Activated naive CD4-positive, alpha-beta T cell treated with anti-CD3 and anti-CD28 coated beads, Interleukin-2, amount 10 ng/mL, durations not matched to agents 7 days and 5 days (primary cell): Measurements from ENCODE around the gene TAB2.

Experiments used
- CTCF ChIA-PET: fragments of 350-600 bp; sonication (Branson Sonifier 250); formaldehyde crosslinking; loops from one replicate; lab custom pipeline; 2021; ENCODE audit warnings: antibody characterized with exemption; lab: Charles Lee
- DNase-seq: peaks from one replicate; pipeline ENCODE4 v3.0.0-alpha.2; 2020
- H3K27ac Mint-ChIP-seq: one replicate; pipeline ENCODE4 v1.8.0; 2021; ENCODE audit warnings: mild to moderate bottlenecking, moderate library complexity, mixed read lengths
- H3K27me3 Mint-ChIP-seq: one replicate; pipeline ENCODE4 v1.8.0; 2021; ENCODE audit warnings: mild to moderate bottlenecking, mixed read lengths
- H3K36me3 Mint-ChIP-seq: one replicate; pipeline ENCODE4 v1.8.0; 2021; ENCODE audit warnings: mixed read lengths
- H3K4me1 Mint-ChIP-seq: one replicate; pipeline ENCODE4 v1.8.0; 2021; ENCODE audit warnings: mixed read lengths
- H3K4me3 Mint-ChIP-seq: one replicate; pipeline ENCODE4 v1.8.0; 2021; ENCODE audit warnings: mild to moderate bottlenecking, moderate library complexity, mixed read lengths
- H3K9me3 Mint-ChIP-seq: one replicate; pipeline ENCODE4 v1.8.0; 2021; ENCODE audit warnings: mixed read lengths

Gene TAB2

GRCh38 chr6:149331043-149331807 is 13.7 kb downstream of the TAB2 start:
- Mint-ChIP-seq H3K27me3 (no peaks in the 10 kb centered on the region), H3K4me3 (no peak overlapping the region), H3K4me1 (peaks cover 95% of the 10 kb centered on the region), H3K9me3 (no peaks in the 10 kb centered on the region), H3K27ac (peak overlapping the region; percentile 20), H3K36me3 (peaks cover 47% of the 10 kb centered on the region)
- no peak for DNase-seq
- CTCF ChIA-PET: interaction anchor here (0.7 to 1.6 kb wide), 3 partner anchors 10 to 249 kb away, joined by 3 to 6 read pairs (median 3); no protein-coding TSS in a partner anchor

GRCh38 chr6:149331871-149332270 is 14.4 kb downstream of the TAB2 start:
- no peaks in the 10 kb centered on the region for H3K9me3 Mint-ChIP-seq
- CTCF ChIA-PET: interaction anchor here (1.0 to 1.6 kb wide), 2 partner anchors 192 to 250 kb away, joined by 3 to 6 read pairs; no protein-coding TSS in a partner anchor
- H3K36me3 Mint-ChIP-seq: peaks cover 42% of the 10 kb centered on the region
- peaks cover 94% of the 10 kb centered on the region for H3K4me1 Mint-ChIP-seq
- no peak for DNase-seq
- peak overlapping the region; percentile 56 for H3K27ac Mint-ChIP-seq
- H3K4me3 Mint-ChIP-seq: no peak overlapping the region
- no peaks in the 10 kb centered on the region for H3K27me3 Mint-ChIP-seq

DNA sequence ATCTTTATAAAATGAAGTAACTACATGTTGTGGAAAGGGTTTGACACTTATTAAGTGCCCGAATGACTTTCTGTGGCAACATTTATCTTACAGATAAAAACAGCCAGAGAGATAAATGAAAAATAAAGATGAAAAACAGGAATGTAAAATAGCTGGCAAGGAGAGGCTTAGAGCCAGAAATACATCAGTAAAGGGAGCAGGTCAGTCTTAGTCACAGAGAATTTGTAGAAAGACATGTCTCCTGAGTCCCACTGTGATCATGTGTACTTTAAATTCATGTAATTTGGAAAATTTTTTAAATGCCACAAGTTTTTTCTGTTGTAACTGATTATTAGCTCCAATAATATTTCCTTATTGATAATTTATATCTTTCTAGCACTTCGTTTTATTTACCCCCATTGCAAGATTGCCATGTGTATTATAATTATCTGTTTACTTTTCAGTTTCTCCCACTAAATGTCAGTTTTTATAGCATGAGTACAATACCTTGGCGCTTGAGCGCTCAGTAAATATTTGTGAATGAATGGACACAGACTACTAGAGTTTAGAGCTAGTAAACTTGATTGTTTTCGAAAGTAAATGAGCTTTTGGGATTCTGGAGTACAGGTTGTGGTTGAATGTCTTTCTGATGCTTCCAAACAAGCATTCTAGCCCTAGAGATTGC is 15.2 kb downstream of the TAB2 start:
- no peaks in the 10 kb centered on the region for H3K27me3 Mint-ChIP-seq
- peaks cover 42% of the 10 kb centered on the region for H3K36me3 Mint-ChIP-seq
- H3K9me3 Mint-ChIP-seq: no peaks in the 10 kb centered on the region
- H3K27ac Mint-ChIP-seq: peak overlapping the region; percentile 42
- CTCF ChIA-PET: interaction anchor here (0.9 to 1.6 kb wide), 3 partner anchors 10 to 251 kb away, joined by 3 to 6 read pairs (median 4); no protein-coding TSS in a partner anchor
- H3K4me1 Mint-ChIP-seq: peaks cover 92% of the 10 kb centered on the region
- H3K4me3 Mint-ChIP-seq: no peak overlapping the region
- no peak for DNase-seq

DNA sequence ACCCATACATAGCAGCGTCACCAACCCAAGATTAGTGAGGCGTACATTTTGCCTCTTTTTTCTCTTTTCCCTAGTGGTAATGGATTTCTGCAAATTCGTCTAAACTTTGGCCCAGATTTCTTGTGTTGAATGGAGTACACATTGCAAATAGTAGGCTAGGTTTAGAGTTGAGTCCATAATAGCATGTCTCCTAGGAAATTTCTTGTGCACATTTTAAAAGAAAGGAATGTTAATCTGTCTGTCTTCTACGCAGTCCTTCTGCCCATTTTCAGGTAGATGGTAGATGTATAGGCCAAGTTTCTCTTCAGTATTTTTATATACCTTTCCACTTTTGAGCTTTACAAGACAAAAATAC is 15.7 kb downstream of the TAB2 start:
- no peak for DNase-seq
- no peaks in the 10 kb centered on the region for H3K27me3 Mint-ChIP-seq
- peaks cover 41% of the 10 kb centered on the region for H3K36me3 Mint-ChIP-seq
- CTCF ChIA-PET: interaction anchor here (0.9 to 1.0 kb wide), 2 partner anchors 11 to 251 kb away, joined by 3 to 4 read pairs; no protein-coding TSS in a partner anchor
- H3K27ac Mint-ChIP-seq: no peak overlapping the region
- H3K4me3 Mint-ChIP-seq: no peak overlapping the region
- peaks cover 92% of the 10 kb centered on the region for H3K4me1 Mint-ChIP-seq
- H3K9me3 Mint-ChIP-seq: no peaks in the 10 kb centered on the region

- Mint-ChIP-seq H3K9me3 (no peaks in the 10 kb centered on the region), H3K4me1 (peaks cover 90% of the 10 kb centered on the region), H3K36me3 (peaks cover 40% of the 10 kb centered on the region), H3K27me3 (no peaks in the 10 kb centered on the region), H3K27ac (peak overlapping the region; percentile 21), H3K4me3 (no peak overlapping the region)
- DNase-seq: no peak
- CTCF ChIA-PET: no interaction called here
Measured at GRCh38 chr6:149334201-149334600, 16.7 kb downstream of the TAB2 start.

DNA sequence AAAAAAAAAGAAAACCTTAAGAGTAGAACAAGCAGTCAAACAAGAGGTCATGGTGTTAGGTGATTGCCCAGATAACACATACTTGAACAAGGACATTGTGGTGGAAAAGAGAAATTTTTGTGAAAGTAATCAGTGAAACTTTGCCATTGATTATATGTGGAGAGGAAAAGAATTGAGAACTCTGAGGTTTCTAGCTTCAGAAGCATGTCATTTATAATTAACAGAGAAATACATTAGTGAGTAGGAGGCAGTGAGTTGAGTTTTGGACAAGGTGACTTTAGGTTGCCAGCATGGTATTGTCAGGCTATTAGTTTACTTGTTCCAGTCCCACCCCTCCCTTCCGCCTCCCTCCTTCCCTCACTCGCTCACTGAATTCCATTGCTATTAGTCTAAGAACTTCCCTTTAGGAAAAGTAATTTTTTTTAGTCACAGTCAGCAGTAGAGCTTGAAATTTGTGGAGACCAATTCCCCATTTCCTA is 17.2 kb downstream of the TAB2 start:
- no peak for DNase-seq
- no peaks in the 10 kb centered on the region for H3K9me3 Mint-ChIP-seq

GRCh38 chr6:149335924-149336608 is 18.6 kb downstream of the TAB2 start:
- CTCF ChIA-PET: interaction anchor here (1.8 kb wide), 1 partner anchor 14 kb away, joined by 5 read pairs; no protein-coding TSS in a partner anchor
- H3K4me3 Mint-ChIP-seq: no peak overlapping the region
- DNase-seq: peak; percentile 30
- H3K27ac Mint-ChIP-seq: peak overlapping the region; percentile 21
- peaks cover 36% of the 10 kb centered on the region for H3K36me3 Mint-ChIP-seq
- H3K9me3 Mint-ChIP-seq: no peaks in the 10 kb centered on the region
- no peaks in the 10 kb centered on the region for H3K27me3 Mint-ChIP-seq
- H3K4me1 Mint-ChIP-seq: peaks cover 83% of the 10 kb centered on the region

More for the DNA sequence above, 17.2 kb downstream of the TAB2 start:
- peaks cover 40% of the 10 kb centered on the region for H3K36me3 Mint-ChIP-seq
- CTCF ChIA-PET: no interaction called here
- no peak overlapping the region for H3K4me3 Mint-ChIP-seq
- H3K4me1 Mint-ChIP-seq: peaks cover 86% of the 10 kb centered on the region
- peak overlapping the region; percentile 21 for H3K27ac Mint-ChIP-seq
- no peaks in the 10 kb centered on the region for H3K27me3 Mint-ChIP-seq

GRCh38 chr6:149336609-149336928 is 19.1 kb downstream of the TAB2 start:
- Mint-ChIP-seq H3K27ac (peak overlapping the region; percentile 21), H3K9me3 (no peaks in the 10 kb centered on the region), H3K4me3 (no peak overlapping the region), H3K36me3 (peaks cover 39% of the 10 kb centered on the region), H3K4me1 (peaks cover 83% of the 10 kb centered on the region), H3K27me3 (no peaks in the 10 kb centered on the region)
- CTCF ChIA-PET: interaction anchor here (1.8 kb wide), 1 partner anchor 15 kb away, joined by 5 read pairs; no protein-coding TSS in a partner anchor
- no peak for DNase-seq

DNA sequence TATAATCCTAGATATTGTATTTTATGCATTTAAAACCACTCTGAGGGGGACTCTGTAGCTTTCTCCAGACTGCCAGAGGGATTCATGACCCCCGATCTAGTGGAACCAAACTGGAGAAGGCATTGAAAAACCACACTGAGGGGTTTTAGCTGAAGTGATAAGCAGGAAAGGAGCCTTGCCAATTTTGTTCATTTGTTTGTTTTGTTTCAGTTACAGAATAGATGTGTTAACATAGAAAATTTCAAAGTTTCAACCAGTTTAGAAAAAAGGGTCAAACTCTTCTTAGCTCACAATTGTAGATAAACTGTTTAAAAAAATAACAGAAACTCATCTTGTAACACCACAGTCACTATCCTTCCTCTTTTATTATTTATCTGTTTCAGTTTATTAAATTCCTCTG is 19.8 kb downstream of the TAB2 start:
- H3K27me3 Mint-ChIP-seq: no peaks in the 10 kb centered on the region
- no peaks in the 10 kb centered on the region for H3K9me3 Mint-ChIP-seq
- peak overlapping the region; percentile 30 for H3K27ac Mint-ChIP-seq
- no peak for DNase-seq
- CTCF ChIA-PET: interaction anchor here (1.8 kb wide), 1 partner anchor 15 kb away, joined by 5 read pairs; no protein-coding TSS in a partner anchor
- H3K36me3 Mint-ChIP-seq: peaks cover 39% of the 10 kb centered on the region
- peaks cover 83% of the 10 kb centered on the region for H3K4me1 Mint-ChIP-seq
- no peak overlapping the region for H3K4me3 Mint-ChIP-seq

GRCh38 chr6:149340200-149340599 is 22.7 kb downstream of the TAB2 start:
- no peaks in the 10 kb centered on the region for H3K9me3 Mint-ChIP-seq
- DNase-seq: no peak
- H3K27me3 Mint-ChIP-seq: no peaks in the 10 kb centered on the region
- H3K36me3 Mint-ChIP-seq: peaks cover 42% of the 10 kb centered on the region
- CTCF ChIA-PET: no interaction called here
- no peak overlapping the region for H3K4me3 Mint-ChIP-seq
- H3K4me1 Mint-ChIP-seq: peaks cover 79% of the 10 kb centered on the region
- no peak overlapping the region for H3K27ac Mint-ChIP-seq

DNA sequence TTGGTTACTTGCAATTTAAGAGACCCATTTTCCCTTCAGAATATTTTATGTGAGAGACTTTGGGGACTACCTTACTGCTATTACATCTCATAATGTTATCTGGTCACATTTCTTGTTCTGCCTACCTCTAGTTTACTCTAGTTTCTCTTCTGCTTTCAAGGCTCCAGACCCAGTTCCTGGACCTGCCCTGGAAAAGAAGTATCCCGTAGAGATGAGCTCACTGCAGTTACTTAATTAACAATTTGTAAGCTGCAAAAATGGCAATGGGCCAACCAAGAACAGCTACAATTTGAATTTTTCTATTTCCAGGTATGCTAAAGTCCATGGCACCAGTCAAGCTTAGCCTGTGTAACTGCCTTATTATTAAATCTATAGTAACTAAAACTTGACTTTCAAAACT is 25.0 kb downstream of the TAB2 start:
- no peak for DNase-seq
- CTCF ChIA-PET: no interaction called here
- Mint-ChIP-seq H3K36me3 (peaks cover 52% of the 10 kb centered on the region), H3K27ac (peak overlapping the region; percentile 50), H3K4me1 (peaks cover 74% of the 10 kb centered on the region), H3K9me3 (no peaks in the 10 kb centered on the region), H3K27me3 (no peaks in the 10 kb centered on the region), H3K4me3 (no peak overlapping the region)

GRCh38 chr6:149343501-149343900 is 26.0 kb downstream of the TAB2 start:
- H3K4me1 Mint-ChIP-seq: peaks cover 71% of the 10 kb centered on the region
- H3K36me3 Mint-ChIP-seq: peaks cover 50% of the 10 kb centered on the region
- H3K4me3 Mint-ChIP-seq: no peak overlapping the region
- no peak for DNase-seq
- H3K9me3 Mint-ChIP-seq: no peaks in the 10 kb centered on the region
- CTCF ChIA-PET: interaction anchor here (2.1 kb wide), 1 partner anchor 300 kb away, joined by 5 read pairs; no protein-coding TSS in a partner anchor
- H3K27me3 Mint-ChIP-seq: no peaks in the 10 kb centered on the region
- no peak overlapping the region for H3K27ac Mint-ChIP-seq

DNA sequence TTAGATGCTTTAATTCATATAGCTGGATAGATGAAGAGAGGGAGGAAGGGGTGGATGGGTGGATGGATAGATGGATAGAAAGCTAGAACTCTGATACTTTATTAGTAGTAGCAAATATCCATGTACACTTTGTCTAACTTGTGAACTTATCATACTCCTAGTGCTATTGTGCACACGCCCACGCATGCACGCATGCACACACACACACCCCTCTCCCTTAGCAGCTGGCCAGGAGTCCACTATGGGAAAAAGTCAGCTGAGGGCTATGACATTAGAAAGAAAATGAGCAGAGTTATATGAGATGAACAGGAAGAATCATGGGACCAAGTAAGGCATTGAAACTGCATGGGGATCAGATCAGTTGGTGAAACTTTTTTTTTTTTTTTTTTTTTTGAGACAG is 28.6 kb downstream of the TAB2 start:
- Mint-ChIP-seq H3K4me3 (no peak overlapping the region), H3K27ac (peak overlapping the region; percentile 38), H3K36me3 (peaks cover 52% of the 10 kb centered on the region), H3K4me1 (peaks cover 66% of the 10 kb centered on the region), H3K27me3 (no peaks in the 10 kb centered on the region), H3K9me3 (no peaks in the 10 kb centered on the region)
- no peak for DNase-seq
- CTCF ChIA-PET: interaction anchor here (0.7 to 1.0 kb wide), 2 partner anchors 25 to 171 kb away, joined by 3 read pairs; no protein-coding TSS in a partner anchor

- Mint-ChIP-seq H3K27me3 (no peaks in the 10 kb centered on the region), H3K4me3 (no peak overlapping the region), H3K4me1 (peaks cover 58% of the 10 kb centered on the region), H3K27ac (no peak overlapping the region), H3K9me3 (no peaks in the 10 kb centered on the region), H3K36me3 (peaks cover 46% of the 10 kb centered on the region)
- DNase-seq: no peak
- CTCF ChIA-PET: interaction anchor here (1.0 kb wide), 1 partner anchor 170 kb away, joined by 3 read pairs; no protein-coding TSS in a partner anchor
Measured at GRCh38 chr6:149347067-149347466, 29.6 kb downstream of the TAB2 start.
